ENCODE data around the gene LSR. TPM values are rescaled to one million over a fixed set of nuclear protein-coding genes. Genes with fewer than 3 reads are reported as not detected.

LSR gene
- total and polyA plus RNA-seq, 10 donors = 10.9 to 30.2 (median 20.4) TPM

GRCh38 chr19:35265126-35265899, 16.5 kb downstream of the LSR start:
- Histone ChIP-seq H3K4me3 (no peak overlapping the region), H3K4me1 (peaks cover 19 to 53% (median 45%) of the 10 kb centered on the region in 6 donors), H3K27ac (peak overlapping the region in 6 of 8 donors; percentile 16 to 97 (median 32)), H3K36me3 (peaks cover 0 to 40% (median under 1%) of the 10 kb centered on the region in 6 donors), H3K27me3 (replicated peaks in 1 of 7) (no peaks in the 10 kb centered on the region), H3K9me3 (no peaks in the 10 kb centered on the region)
- WGBS, 5 donors = 50 to 71% (median 60%) methylated on average over 6 of the region's 6 CpGs
- intact Hi-C loops (cut with DNase I; ENCODE audit: low total_unique reads) = loop anchor here (5.0 kb wide), 1 partner anchor 113 kb away; the partner anchor contains the start of gene FXYD5
- TF ChIP-seq CTCF (IDR thresholded peaks at IDR 0.05 in 8 of 11, conservative IDR thresholded peaks at IDR 0.05 in 3 of 11) (no peak), POLR2AphosphoS5 (IDR thresholded peaks at IDR 0.05) (peak in 2 of 3 donors; percentile 35 to 36), POLR2A (IDR thresholded peaks at IDR 0.05) (no peak)
- peak; percentile 74 for DNase-seq

GRCh38 chr19:35265900-35266519, 17.2 kb downstream of the LSR start:
- 79 to 93% (median 89%) methylated on average over 9 to 10 of the region's 10 CpGs for WGBS, 5 donors
- H3K4me1 ChIP-seq = peaks cover 19 to 59% (median 50%) of the 10 kb centered on the region in 6 donors

GRCh38 chr19:35266520-35267352, 17.9 kb downstream of the LSR start:
- Histone ChIP-seq H3K4me1 (peaks cover 24 to 65% (median 57%) of the 10 kb centered on the region in 6 donors), H3K9me3 (no peaks in the 10 kb centered on the region), H3K4me3 (peak overlapping the region; percentile 64 to 90 (median 72)), H3K36me3 (peaks cover 0 to 50% (median 15%) of the 10 kb centered on the region in 6 donors), H3K27me3 (replicated peaks in 1 of 7) (no peaks in the 10 kb centered on the region), H3K27ac (peak overlapping the region; percentile 93 to 97 (median 94))
- WGBS, 5 donors = 41 to 77% (median 55%) methylated on average over 14 to 39 of the region's 39 CpGs
- intact Hi-C loops (cut with DNase I; ENCODE audit: low total_unique reads) = loop anchor here (5.0 kb wide), 1 partner anchor 114 kb away; the partner anchor contains the start of gene FXYD5
- TF ChIP-seq POLR2A (IDR thresholded peaks at IDR 0.05) (no peak), POLR2AphosphoS5 (IDR thresholded peaks at IDR 0.05) (peak in 2 of 3 donors; percentile 4 to 54), CTCF (IDR thresholded peaks at IDR 0.05 in 8 of 11, conservative IDR thresholded peaks at IDR 0.05 in 3 of 11) (no peak)
- DNase-seq = peak; percentile 76

More at GRCh38 chr19:35265900-35266519, 17.2 kb downstream of the LSR start:
- Histone ChIP-seq H3K36me3 (peaks cover 0 to 47% (median 8%) of the 10 kb centered on the region in 6 donors), H3K4me3 (peak overlapping the region in 1 of 8 donors; percentile 90), H3K27ac (peak overlapping the region in 5 of 8 donors; percentile 16 to 97 (median 28)), H3K27me3 (replicated peaks in 1 of 7) (no peaks in the 10 kb centered on the region), H3K9me3 (no peaks in the 10 kb centered on the region)
- no peak for TF ChIP-seq CTCF (IDR thresholded peaks at IDR 0.05 in 8 of 11, conservative IDR thresholded peaks at IDR 0.05 in 3 of 11)
- no peak for TF ChIP-seq POLR2A (IDR thresholded peaks at IDR 0.05)
- TF ChIP-seq POLR2AphosphoS5 (IDR thresholded peaks at IDR 0.05) = peak in 1 of 3 donors; percentile 11
- no peak for DNase-seq
- intact Hi-C loops (cut with DNase I; ENCODE audit: low total_unique reads) = loop anchor here (5.0 kb wide), 1 partner anchor 114 kb away; the partner anchor contains the start of gene FXYD5
